MM.1S (cell line): ENCODE measurements around the gene CASQ1.

ENCODE experiments used
- EZH2phosphoT487 ChIP-seq: fragments of 300-600 bp; sonication (generic); IDR thresholded peaks from 2 replicates; pipeline ENCODE4 v1.6.1; 2018; ENCODE audit warnings: antibody characterized with exemption, low read length
- TF ChIP-seq, protein P1 (sequence below): fragments of 300-600 bp; sonication (generic); IDR thresholded peaks from 2 replicates; pipeline ENCODE4 v1.5.1; 2016; ENCODE audit warnings: antibody characterized with exemption, low read length, mixed read lengths

DNA sequence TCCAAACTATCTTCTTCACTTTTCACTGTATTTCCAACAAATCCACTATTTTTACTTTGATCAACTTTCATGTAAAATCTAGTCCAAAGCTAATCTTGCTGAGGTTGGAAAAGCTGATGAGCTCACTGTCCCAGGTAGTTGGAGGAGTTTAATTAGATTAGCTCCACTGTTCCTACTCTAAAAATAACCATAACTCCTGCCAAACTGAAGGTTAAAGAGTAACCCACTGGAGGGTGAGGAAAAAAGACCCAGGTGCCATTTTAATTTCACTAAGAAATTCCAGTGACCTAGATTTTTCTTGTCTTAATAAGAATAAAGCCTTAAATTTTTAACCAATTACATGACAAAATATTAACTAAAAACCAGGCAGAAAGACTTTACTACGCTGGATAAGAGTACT lies 56.7 kb downstream of the CASQ1 start:
- no peak for TF ChIP-seq EZH2phosphoT487
- TF ChIP-seq, protein P1, sequence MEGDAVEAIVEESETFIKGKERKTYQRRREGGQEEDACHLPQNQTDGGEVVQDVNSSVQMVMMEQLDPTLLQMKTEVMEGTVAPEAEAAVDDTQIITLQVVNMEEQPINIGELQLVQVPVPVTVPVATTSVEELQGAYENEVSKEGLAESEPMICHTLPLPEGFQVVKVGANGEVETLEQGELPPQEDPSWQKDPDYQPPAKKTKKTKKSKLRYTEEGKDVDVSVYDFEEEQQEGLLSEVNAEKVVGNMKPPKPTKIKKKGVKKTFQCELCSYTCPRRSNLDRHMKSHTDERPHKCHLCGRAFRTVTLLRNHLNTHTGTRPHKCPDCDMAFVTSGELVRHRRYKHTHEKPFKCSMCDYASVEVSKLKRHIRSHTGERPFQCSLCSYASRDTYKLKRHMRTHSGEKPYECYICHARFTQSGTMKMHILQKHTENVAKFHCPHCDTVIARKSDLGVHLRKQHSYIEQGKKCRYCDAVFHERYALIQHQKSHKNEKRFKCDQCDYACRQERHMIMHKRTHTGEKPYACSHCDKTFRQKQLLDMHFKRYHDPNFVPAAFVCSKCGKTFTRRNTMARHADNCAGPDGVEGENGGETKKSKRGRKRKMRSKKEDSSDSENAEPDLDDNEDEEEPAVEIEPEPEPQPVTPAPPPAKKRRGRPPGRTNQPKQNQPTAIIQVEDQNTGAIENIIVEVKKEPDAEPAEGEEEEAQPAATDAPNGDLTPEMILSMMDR, result no peak
